CD4-positive, alpha-beta T cell treated with Interleukin-17A for 4 hours (primary cell): Measurements from ENCODE around the gene MRPL9.
A peak's percentile ranks its signal among the peaks of the same experiment; 100 is the strongest.

ENCODE experiments used
- DNase-seq: peaks from one replicate; pipeline ENCODE4 v3.0.0-alpha.2; 2020; ENCODE audit warnings: mixed read lengths

The MRPL9 gene

DNA sequence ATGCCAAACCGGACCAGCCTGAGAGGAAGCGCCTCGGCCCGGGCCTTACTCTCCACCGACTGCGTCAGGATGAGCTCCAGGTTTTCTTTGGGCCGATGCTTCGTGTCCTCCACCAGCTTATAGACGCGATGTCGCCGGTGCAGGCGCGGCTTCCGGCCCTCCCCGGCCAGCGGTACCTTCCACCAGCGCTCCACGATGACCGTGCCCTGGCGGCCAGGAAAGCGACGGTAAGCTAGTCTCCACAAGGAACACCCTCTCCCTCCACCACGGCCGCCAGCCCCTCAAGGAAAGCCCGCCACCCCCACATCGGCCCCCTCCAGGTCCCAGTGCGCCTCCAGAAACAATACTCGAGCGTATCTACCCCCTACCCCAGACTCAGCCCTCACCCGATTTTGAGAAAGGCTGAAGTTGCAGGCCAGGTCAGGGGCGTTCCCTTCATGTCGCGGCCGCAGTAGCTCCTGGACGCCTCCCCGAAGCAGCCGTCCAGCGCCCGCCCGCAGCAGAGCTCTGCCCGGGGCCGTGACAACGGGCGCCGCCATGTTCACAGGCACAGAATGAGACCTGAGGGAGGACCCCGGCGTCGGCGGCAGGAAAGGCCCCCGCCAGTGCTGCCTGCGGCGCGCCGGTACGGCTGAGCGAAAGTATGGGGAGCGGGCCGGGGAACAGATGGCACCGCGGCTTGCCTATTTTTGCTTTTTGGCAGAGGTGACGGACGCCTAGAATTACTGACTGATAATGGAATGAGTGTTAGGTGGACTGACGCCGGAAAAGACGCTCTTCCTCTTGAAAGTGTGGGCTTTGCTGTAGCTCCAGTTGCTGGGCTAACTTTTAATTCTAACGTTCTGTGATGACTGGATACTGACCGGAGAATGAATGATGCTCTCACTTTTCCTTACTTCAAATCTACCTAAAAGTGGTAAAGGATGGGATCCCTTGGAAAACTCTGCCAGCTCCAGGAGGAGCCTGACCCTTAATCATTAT is at the start of gene MRPL9:
Gene MRPL9 (minus strand): TSS at position 556 of the 981 bp plus-strand sequence. CDS start 17 bp downstream, at position 539.
- peak; percentile 86 for DNase-seq

- DNase-seq: no peak
Observed at GRCh38 chr1:151811181-151811580, 47.9 kb upstream of the MRPL9 start.

- no peak for DNase-seq
Observed at GRCh38 chr1:151809985-151810556, 46.8 kb upstream of the MRPL9 start.

GRCh38 chr1:151809290-151809984 is 46.1 kb upstream of the MRPL9 start:
- no peak for DNase-seq

DNA sequence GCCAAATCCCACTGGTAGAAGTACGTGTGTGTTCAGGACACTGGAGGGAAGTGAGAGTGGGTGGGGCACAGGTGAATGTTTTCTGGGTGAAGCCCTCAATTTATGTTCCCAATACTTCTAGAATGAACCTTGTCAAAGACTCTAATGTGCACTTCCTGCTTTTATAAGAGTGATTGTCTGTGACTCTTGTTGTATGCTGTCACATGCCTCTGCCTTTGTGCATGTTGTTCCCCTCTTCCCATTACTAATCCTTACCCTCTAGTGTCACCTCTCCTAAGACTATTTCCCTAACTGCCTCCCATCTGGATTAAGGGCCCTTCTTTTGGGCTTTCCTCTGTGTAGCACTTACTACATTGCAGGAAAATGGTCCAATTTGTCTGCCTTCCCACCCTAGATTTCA is 44.5 kb upstream of the MRPL9 start:
- DNase-seq: no peak

DNA sequence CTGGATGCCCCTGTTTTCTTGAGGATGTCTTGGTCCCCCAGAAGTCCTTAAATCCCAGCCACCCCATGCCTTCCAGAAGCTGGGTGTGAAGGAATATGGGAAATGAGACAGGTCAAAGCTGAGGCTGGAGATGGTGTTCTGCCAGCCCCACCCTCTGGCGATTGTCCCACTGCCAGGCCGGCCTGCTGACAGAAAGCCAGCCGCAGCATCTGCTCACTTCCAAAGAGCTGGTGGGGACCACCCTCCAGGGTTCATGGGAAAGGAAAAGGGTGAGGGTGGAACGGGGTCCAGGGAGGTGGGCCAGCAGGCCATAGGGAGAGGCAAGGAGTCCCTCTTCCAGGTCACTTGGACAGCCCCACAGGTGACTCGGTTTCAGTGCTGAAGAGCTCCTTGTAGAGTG is 43.8 kb upstream of the MRPL9 start:
- DNase-seq: no peak

- no peak for DNase-seq
Observed at GRCh38 chr1:151806170-151806569, 42.9 kb upstream of the MRPL9 start.

DNA sequence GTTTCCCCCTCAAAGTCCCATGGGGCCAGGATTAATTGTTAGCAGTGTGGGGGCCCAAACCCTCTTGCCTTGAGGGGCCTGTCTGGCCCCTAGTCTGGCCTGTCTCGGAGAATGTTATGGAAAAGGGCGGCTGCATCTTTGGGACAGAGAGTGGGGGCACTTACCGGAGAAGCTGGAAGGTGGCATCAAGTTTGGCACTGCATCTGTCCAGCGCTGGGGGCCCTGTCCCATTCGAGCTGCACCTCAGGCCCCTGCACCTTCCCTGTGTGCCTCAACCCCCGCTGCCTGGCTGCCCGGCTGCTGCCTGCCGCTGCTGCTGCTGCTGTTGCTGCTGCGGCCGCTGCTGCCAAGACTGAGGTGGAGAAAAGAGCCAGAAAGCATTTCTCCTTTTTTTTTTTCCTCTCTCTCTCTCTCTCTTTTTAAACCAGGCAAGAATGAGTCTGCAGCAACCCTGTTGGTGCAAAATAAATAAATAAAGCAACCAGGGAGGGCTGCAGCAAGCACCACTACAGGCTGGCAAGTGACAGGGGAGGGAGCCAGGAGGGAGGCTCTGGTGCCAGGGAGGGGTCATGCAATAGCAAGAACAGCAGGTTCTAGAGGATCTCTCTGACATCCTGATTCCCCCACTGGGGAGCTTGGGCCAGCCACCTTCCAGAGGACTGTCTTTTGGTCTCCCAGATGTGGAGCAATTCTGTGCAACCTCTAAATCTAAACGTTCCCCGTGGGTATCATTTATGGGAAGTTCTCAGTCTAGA is 41.9 kb upstream of the MRPL9 start, which contains the start of gene LINGO4:
Gene LINGO4 (minus strand): TSS at position 354 of the 755 bp plus-strand sequence. CDS start 2,715 bp downstream, outside the sequence.
- DNase-seq: no peak

- DNase-seq: no peak
Observed at GRCh38 chr1:151803915-151804314, 40.6 kb upstream of the MRPL9 start.

- DNase-seq: no peak
Observed at GRCh38 chr1:151803164-151803563, 39.9 kb upstream of the MRPL9 start.

DNA sequence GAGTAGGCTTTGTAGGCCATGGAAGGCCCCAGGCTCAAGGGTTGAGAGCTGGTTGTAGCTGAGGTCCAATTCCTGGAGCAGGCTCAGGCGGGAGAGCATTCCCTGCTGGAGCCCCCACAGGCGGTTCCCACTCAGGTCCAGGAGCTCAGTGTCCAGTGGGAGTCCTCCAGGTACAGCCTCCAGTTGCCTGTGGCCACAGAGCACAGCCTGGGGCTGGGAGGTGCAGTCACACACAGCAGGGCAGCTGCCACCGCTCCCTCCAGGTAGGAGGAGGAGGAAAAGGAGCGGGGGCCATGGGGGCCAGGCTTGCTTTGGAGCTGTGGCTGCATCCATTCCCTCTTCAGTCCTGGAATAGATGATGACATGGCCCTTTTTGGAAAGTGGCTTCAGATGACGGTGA is 39.1 kb upstream of the MRPL9 start:
- DNase-seq: no peak

DNA sequence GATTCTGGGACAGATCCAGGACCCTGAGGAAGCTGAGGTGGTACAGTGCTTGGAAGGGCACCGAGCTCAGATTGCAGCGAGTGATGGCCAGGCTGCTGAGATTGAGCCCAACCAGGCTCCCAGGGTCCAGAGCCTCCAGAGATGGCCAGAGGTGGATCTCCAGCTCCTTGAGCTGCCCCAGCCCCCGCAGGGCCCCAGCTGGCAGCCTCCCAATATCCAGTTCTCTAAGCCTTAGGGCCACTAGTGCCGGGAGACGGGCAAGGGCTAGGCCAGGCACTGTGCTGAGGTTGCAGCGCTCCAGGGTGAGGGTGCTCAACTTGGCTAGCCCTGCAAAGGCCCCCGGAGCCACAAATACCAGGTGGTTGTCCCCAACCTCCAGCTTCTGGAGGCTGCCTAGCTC is 38.5 kb upstream of the MRPL9 start:
- DNase-seq: no peak

DNA sequence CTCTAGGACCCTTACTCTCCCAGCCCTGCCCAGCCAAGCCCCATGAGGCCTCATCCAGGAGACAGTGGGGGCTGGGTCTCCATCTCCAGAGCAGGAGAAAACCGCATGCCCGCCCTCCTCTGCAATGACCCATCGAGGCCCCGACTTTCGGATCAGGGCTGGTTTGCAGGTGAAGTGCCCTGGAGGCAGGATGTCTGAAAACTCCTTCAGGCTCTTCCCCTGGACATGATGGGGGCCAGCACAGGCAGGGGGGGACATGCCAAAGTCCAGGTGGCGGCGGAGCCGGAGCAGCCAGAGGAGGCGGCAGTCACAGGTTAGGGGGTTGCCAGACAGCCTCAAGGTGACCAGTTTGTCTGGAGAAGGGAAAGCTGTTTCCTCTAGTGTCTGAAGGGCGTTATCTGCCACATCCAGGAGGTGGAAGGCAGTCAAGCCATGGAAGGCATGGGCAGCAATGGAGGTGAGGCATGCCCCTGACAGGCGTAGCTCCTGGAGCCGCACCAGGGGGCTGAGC is 38.1 kb upstream of the MRPL9 start:
- no peak for DNase-seq

DNA sequence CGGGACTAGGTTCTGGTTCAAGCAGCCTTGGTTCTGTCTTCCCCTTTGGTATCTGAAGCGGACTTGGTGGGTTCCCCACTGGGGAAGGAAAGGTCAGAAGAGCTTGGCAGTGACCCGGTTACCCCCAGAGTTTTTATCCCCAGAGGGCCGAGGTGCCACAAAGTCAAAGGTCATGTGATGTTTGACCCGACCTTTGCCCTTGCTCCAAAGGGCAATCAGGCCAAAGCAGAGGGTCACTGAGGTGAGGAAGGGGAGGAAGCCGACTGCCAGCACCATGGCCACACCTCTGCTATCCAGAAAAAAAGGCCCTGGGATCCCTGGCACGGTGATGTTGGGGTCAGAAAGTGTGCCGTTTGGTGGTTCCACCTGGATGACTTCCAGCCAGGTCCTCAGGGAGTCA is 37.5 kb upstream of the MRPL9 start:
- no peak for DNase-seq

DNA sequence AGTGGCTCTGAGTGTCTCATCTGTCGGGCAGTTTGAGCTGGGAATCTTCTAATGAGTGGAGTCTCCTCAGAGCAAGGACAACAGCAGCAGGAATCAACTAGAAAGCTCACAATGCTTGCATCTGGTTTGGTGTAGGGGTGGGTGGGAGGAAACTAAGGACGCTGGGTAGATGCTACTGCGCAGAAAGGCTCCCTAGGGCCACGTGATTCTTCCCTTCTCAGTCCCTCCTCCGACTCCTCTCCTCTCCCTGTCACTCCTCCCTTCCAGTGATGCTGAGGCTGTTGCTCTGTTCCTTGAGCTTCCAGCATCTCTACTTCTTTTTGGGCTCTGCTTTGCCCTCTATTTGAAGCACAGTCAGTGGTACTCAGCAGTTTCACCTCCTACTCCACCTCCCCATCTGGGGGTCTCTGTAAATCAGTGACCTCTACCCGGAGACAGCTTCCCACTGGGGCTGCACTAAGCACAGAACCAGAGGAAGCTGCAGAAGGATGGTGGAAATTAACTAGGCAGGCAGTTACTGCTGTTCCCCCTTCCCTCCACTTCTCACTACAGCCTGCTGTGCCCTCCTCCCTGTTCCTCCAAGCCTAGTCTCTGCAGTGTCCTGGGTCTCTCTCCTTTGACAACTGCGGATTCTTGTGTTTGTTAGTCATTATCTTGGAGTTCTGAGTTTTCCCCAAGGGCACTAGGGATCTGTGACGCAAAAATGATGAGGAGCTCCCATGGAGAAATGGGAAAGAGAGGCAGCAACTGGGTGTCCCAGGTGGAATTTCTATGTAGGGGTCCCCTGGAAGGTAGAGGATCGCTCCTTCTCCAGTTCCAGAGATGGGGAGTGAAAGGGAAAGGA is 36.1 kb upstream of the MRPL9 start:
- DNase-seq: no peak

DNA sequence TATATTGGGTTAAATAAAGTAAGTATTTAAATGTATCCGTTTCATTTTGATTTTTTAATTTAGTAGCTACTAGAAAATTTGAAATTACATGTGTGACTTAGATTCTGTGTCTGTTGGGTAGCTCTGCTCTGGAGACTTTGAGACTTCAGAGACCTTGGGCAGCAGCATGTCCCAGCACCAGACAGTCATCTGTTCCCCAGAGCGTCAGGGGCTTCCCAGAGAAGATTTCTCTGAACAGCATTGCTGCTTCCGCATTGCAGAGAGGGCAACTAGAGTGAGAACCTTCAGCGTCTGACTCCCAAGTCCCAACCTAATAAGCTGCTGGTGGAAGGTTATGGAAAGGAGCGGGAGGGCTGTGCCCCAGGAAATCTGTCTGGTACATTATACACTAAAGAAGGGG is 35.3 kb upstream of the MRPL9 start:
- no peak for DNase-seq

DNA sequence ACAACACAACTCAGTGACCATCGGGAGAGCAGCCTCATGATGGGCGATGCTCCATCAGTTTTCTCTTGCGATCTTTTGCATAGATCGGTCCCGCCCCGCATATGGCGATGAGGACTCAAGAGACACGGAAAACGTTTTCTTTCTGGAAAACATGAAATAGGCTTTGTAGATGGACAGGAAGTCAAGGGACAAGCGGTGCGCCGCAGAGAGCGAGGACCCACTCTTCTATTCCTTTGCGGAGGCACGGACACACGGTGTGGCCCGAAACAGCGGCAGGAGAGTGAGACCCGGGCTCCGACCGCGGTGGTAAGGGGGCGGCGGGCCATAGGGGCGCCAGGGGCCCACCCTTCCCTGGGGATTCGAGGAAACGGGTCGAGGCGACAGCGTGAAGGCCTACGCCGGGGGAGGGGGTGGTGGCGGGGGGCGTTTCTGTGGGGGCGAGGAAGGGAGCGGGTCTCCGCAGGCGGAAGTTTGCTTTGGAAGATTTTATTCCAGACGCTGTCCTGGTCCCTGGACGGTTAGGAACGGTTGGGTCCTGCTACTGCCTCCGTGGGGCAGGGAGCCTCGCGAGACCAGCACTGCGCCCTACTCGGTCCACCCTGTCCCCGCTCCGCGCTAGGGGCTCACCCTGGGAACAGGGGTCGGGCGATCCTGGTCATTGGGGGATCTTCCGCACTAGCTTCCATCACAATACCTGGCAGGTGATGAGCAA is 27.8 kb upstream of the MRPL9 start:
- peak; percentile 7 for DNase-seq

DNA sequence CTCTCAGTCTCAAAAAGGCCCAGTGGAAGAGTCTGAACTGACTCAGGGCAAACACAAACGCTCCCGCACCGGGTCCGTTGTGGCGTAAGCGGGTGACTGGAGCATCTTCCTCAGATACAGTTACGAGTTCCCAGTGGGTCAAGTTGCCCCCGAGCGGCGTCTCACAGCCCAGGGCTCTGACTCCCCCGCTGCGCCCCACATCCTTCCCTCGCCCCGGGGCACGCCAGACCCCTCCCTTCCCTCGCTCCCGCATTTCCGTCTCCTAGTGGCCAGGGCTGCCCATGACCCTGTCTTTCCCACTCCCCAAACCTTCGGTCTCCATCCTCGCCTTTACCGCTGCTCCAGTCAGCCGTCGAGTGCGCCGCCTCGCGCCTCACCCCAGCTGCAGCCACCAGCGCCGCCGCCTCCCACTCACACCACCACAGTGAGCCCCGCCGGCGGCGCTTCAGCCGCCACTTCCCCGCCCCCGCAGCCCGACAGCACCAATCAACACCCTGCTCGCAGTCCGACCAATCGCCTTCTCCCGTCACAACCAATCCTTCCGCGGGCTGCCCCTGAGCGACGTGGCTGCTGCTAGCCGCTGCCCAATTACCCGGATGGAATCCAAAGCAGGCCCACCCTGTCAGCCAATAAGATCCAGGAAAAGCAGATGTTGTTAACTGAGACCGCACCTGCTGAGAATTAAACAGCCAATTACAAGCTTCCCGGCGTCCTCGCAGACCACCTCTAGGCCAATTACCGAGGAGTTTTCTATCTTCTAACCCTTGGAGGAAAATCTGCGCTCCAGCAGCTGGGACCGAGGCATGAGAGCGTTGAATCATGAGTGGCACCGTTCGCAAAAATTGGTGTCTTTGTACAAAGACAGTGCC is 27.0 kb upstream of the MRPL9 start, which contains the start of gene TDRKH:
Gene TDRKH (minus strand): TSS at position 430 of the 869 bp plus-strand sequence. CDS start 7,478 bp downstream, outside the sequence.
- DNase-seq: peak; percentile 98

GRCh38 chr1:151787689-151788088 is 24.4 kb upstream of the MRPL9 start:
- DNase-seq: no peak

DNA sequence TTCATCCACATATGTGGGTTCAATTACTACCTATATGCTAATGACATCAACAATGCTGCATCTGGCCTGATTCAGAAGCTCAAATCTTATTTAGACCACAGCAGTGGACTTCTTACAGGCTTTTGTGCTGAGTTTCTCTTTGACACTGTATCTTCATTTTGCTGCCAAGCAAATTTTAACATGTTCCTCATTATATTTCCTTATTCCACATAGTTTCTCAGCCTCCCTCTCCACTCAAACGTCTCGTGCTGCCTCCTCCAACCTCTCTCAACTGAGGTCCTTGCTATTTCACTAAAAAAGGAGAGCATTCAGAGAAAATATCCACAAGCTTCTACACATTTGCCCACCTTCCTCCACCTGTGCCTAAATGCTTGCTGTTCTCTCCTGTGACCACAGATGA is 20.5 kb upstream of the MRPL9 start:
- DNase-seq: no peak
